Esophagus mucosa (tissue), 1 donor: ENCODE results near the gene MAFB. TPM values are rescaled to one million over a fixed set of nuclear protein-coding genes. Genes with fewer than 3 reads are reported as not detected.
"Not testable (repeated sequence)": the region's sequence is repeated elsewhere in the genome, so short reads cannot be mapped to it uniquely, and the experiment has no call there.

ENCODE experiments used
- ATAC-seq: fragments of 200-7000 bp; cut with Tn5 transposase; one replicate; pipeline ENCODE4 v1.9.1; 2020
- total RNA-seq: library from RNA; stranded (reverse); gene quantifications from one replicate; pipeline ENCODE4 v1.2.4, GENCODE V29; 2023
- donor health status: DM: yes; HTN: yes; CAD: no.

The MAFB gene
- total RNA-seq = 55.9 TPM

DNA sequence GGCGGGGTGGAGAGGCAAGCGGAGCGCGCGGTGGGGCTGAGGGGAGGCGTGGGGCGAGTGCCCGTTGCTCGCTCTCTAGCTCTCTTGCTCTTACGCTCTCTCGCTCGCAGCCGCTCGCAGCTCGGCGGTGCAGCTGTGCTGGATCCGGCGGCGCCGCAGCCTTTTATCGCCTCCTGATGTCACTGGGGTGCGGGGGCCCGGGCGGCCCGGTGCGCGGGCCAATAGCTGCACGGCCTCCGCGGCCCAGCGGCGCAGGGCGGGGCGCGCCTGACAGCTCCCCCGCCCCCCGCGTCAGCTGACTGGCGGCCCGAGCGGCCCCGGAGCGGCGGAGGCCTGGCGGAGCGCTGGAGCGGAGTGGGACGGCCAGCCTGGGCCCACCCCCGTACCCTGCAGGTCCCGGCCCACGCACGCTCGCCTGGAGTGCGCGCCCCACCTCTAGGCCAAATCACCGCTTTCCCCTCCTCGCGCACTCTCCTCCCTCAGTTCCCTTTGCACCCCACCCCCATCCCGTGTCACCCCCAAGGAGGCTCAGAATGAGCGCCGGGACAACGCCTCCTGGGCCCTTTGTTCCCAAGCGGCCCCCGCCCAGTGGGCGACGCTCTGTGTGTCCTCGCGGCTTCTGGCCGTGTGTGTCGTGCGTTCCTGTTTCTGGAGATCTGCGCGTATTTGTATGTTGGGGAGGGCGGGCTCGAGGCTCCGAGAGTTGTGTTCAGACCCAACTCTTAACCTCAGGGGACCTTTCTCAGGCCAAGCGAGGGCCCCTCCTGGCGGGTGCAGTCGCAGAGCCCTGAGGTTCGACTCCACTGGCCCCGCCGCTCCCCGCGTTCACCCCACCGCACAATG lies at the start of gene MAFB:
Gene MAFB, minus strand, starts transcription at position 137 of the 843 bp plus-strand sequence. CDS start 386 bp downstream, outside the sequence.
- ATAC-seq = peak; percentile 83

DNA sequence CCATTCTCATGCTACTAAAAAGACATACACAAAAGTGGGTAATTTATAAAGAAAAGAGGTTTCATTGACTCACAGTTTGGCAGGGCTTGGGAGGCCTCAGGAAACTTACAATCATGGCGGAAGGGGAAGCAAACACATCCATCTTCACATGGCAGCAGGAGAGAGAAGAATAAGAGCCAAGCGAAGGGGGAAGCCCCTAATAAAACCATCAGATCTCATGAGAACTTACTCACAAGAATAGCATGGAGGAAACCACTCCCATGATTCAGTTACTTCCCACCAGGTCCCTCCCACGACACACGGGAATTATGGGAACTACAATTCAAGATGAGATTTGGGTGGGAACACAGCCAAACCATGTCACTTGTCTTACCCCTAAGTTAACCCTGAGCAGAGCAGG lies 47.4 kb upstream of the MAFB start:
- not testable (repeated sequence) for ATAC-seq

DNA sequence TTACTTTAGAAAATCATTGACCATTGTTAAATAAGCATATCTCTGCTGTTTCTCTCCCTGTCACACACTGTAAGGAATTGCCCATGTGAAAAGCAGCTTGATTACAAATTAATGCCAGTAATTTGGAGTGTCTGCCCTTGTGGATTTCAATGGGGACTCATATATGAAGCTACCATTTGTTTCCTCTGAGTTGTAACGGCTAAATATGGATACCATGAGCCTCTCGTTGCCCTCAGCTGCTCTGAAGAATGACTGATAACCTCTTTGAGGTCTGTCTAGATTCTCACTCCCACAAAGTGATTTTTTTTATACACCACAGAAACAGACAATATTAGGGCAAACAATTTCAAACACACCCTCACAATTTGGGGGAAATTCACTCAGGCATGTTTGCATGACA lies 40.0 kb upstream of the MAFB start:
- ATAC-seq = no peak

DNA sequence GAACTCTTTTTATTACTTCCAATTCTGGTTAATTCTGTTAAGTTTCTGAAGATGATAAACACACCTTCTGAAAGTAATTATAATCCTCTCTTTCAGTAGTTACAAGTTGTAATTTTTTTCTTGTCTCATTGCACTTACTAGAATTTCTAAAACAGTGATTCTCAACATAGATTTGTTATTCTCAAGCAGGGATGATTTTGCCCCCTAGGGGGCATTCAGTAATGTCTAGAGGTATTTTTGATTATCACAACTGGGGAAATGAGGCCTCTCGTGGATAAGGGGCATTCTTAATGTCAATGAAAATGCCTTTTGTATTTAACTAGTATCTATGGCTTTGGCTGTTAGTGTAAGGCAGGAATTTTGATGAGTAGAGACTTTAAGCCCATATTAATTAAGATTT lies 39.4 kb upstream of the MAFB start:
- no peak for ATAC-seq

DNA sequence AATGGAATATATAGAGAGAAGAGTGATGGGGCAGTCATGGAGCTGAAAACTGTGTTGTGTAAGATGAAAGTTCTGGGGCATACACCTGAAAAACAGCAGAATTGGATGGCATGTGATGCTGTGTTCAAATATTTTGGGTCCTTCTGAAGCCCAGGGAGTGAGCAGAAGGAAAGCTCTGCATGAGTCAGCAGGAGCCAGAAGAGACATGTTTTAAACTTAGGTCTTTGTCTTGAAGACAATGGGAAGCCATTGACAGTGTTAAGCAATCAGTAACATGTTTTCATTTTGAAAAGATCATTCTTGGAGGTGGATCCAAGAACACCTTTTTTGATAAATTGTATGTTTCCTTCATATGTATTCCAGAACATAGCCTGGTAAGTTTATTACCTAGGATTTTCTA lies 38.9 kb upstream of the MAFB start:
- peak; percentile 81 for ATAC-seq

DNA sequence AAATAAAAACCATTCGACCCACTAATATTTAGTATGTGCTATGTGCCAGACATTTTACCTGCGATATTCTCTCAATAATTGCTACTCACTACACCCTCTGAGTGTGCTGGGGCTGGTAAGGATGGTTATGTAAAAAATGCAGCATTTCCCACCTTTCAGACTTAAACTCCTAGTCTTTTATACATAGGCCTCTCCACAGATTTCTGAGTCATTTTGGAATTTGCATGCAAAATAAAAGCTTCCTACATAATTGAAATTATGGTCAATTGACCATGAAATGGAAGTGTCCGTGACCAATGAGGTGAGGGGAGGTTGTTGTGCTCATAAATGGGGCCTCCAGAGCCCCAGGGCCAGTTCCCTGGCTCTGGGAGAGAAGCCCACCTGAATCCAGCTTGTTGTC lies 37.7 kb upstream of the MAFB start:
- ATAC-seq = no peak

DNA sequence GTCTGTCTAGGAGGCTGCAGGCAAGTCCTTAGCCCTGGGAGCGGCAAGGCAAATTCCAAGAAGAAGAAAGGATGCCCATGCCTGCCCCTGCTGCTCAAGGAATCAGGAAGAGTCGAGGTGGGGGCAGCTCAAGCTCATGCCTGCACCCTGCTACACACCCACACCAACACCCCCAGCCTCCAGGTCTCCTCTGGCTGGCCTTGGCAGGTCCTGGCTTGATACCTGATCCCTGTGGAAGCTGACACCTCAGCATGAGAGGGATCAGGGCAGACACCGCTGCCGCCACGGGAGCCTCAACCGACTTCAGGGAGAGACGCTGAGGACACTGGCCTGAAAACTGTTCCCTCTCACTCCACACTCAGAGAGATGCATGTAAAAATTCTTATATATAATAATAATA lies 35.5 kb upstream of the MAFB start:
- ATAC-seq = no peak

DNA sequence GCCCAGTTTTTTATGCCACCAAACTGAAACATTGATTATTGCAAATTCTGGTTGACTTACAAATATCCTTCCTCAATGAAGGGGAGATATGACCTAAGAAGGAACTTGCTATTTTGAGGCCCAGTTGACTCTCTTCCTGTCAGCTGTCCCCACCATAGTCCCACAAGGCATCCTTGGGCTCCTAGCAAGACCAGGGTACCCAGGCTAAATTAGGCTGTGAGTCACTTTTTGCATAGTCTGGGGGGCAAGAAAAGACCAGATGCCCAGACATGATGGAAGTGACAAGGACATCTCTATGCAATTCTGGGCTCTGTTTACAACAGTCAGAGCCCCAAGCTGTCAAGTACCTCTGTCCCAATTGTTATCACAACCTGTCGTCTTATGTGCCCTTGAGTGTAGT lies 31.8 kb upstream of the MAFB start:
- ATAC-seq = no peak

DNA sequence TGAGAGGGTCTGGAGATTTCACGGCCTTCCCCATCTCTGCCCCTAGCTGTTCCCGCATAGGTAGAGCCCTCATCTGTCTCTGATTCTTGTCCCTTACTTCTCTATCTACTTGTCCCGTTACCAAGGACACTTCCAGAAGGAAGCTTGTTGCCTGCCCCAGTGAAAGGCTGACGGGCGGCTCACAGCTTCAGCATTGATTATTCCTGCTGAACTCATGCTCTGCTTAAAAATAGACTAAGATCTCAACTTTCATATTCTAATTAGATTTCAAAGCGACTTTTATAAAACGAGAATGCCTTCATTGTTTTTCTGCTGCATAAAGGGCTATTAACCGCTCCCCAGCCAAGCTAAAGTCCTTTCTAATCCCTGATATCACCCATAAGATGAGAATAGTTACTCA lies 31.1 kb upstream of the MAFB start:
- ATAC-seq = no peak

DNA sequence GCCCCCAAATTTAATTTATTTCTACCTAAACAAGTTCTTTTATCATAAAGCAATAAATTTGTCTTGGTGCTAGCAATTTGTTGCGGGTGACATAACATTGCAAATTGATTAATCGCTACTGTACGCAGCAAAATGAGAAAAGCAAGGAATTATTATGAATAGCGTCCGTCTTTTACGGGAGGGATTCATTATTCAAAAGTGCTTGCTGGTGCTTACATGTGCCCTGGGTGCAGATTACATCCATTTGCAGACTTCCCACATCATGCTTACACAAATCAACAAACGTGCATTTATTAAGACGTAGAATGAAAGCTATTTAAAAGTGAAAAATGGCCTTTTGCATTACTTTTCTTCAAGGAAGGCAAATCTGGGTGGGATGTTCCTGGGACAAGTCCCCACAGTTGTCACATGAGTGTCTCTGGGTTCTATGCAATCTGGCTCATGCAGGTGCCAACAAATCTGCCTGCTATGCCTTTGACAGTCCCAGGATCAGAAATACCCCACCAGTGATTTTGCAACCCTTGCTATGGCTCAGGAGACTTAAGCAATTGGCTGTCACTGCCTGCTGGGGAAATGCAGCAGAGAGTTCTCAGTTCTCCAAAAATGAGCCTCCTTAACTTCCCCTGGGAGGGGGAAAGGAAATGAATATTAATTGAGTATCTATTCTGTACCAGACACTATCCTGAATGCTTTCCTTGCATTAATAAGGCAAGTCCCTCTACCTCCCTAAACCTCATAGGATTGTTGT lies 30.1 kb upstream of the MAFB start:
- ATAC-seq = no peak

DNA sequence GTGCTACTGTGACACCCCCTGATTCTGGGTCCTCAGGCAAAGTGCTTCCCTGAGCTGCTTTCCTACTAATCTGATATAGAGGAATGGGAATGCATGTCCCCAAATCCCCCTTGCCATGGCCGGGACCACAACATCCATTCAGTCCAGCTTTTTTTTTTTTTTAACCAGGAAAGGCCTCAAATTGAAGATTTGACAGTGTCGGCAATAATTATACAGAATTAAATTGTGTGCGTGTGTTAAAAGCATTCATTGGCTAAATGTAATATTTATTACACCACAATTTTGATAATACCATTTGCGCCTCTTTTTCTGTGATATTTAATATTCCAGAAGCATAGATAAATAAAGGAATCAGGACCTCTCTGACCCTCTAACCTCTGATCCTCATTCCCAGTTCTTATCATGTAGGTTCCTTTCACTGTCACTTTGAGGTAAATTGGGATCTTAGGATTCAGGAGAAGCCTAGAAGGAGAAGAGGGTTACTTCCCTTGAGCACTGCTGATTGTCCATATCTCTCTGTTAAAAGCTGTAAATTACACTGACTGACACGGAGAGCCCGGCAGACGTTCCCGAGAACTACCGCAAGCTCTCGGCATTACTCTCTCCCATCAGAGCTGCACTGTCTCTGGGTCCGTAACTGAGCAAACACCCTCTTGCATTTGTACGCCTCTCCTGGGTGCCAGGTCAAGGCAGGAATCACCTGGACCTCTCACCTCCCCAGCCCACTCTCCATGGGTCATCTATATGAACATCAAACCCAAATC lies 29.4 kb upstream of the MAFB start:
- ATAC-seq = no peak

DNA sequence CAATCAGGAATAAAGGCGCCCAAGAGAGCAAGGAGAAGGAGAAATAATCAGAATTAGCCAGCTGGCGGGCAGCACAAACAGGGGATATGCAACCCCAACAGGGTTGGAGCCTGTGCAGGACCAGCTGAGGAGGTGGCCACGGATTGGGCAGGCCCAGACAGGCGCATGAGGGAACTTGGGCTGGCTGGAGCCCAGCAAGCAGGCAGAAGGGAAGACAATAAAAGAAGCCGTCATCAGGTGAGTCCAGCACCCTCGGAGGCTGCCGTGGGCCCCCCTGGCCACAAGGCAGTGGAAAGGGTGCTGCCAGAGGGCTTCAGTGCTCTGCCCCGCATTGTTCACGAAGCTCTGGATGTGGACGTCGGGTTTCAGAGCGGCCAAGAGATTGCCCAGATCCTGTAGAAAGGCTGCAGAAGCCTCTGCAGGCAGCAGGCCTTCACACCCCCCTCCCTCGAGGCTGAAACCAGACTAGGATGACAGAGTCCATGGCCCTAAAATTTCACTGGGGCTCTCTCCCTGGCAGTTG lies 28.4 kb upstream of the MAFB start:
- ATAC-seq = peak; percentile 64

DNA sequence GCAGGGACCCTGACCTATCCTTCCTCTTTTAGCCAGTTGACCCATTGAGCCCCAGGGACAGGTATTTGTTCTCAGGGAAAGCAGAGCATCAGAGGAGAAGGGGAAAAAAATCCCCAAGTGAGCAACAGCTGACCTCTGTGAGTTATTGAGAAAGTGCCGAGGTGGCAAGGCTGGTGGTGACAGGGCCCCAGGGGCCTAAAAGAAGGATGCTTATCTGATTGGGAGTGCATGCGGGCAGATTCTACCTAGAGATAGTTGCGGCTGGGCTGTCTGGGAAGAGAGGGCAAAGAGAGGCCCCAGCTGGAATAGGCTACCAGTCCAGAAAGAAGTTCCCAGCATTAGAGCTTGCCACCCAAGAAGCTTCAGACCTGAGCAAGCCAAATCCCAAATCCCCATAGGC lies 26.5 kb upstream of the MAFB start:
- no peak for ATAC-seq

DNA sequence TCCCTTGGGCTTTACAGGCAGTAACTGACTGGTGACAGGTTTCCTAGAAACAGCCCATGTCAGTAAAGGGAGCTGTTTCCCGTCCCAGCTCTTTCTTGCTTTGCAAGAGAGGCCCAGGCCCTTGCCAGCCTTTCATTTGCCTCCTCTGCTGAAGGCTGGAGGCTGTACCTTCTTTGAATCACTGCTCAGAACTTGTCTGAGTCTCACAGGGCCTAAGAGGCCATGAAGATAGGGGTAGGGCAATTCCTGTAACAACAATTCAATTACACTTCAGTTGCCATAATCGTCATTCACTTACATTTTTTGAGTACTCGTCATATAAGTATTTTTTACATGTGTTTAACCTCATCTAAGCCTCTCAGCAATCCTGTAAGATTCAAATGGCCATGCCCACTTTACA lies 25.9 kb upstream of the MAFB start:
- no peak for ATAC-seq

DNA sequence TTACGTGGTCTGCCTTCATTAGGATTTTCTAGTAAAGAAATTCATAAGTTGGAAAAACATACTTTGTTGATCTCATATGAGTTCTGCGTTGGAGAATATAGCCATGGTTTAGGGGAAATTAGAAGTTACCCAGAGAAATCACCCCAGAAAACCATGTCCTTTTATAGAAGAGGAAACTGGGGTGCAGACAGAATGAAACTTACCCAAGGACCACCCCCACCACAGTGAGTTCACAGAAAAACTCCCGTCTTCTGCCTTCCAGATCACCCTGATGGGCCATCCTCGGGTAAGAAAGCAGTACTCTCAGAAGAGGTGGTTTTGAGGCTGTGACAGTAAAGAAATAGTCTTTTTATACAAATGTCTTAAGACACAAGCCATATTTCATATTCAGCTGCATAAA lies 25.1 kb upstream of the MAFB start:
- ATAC-seq = no peak

DNA sequence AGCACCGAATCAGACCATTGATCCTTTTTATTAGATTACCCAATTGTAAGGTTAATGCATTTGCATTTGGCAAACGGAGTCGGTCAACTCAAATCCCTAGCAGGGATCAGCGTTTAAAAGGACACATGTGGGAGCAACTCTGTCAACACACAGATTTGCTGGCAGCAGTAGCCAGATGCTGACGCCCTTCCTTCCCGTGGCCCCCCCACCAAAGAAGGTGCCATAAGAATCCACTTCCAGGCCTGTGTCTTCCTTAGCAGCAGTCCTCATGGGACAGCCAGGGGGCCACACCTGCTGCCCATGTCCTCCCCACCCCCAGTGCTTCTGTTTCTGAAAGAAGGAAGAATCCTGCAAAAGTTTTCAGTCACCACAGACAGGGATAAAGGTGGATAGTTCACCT lies 24.5 kb upstream of the MAFB start:
- ATAC-seq = no peak

DNA sequence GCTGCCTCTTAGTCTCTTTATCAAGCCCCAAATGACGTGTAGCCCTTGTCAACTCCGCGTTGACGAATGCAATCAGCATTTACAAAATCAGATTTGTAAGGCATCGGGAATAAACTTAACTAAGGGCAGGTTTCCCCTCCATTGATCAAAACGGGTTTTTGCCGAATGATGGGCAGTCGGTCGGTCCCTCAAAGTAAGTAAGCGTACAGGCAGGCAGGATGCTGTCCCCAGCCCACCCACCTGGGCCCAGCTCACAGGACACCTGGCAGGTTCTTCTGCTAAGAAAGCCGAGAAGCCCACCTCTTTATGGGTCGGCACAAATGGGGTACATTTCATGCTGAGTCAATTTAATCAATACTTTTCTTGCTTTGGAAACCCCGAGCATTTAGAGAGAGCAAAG lies 22.0 kb upstream of the MAFB start:
- no peak for ATAC-seq

DNA sequence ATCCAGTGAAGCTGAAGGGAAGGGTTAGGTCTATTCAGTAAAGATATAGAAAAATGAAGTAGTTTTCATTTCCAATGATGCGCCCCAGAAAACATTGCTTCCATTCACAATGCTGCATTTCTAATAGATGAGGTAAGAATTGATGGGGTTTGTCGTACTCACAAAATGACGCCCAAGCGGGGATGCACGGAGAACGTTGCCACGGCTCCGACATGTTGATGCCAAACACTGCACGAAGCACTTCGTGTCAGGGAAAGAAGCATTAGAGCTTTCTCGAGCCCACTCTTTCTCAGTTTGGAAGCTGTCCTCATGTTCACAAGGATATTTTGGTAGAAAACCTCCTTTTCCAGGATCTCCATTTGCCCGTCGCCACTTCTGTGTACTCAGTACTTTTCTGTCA lies 21.6 kb upstream of the MAFB start:
- no peak for ATAC-seq

DNA sequence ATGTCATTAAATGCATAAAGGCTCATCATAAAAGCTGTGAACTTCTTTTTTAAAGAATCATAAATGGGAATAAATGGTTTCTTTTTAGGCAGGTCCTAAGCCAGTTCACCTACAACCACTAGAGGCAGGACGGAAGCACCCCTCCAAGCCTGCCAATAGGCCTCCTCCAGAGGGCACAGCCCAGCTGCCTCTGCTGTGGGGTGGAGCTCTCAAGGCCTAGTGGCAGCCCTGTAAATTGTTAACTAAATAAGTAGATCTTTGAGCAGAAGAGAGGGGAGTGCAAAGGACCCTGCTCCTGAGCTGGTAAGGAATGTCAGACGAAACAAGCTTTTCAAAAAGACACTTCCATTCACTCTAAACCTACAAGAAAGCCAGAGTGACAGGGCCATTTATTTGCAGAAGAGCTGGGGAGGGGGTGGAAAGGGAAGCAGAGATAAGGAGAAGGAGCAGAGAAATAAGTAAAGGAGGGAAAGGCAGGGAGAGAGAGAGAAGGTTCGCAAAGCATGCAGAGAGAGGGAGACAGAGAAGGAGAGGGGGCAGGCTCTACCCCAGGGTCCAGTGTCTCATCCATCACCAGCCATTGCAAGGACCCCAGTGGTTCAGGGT lies 18.0 kb upstream of the MAFB start:
- no peak for ATAC-seq

DNA sequence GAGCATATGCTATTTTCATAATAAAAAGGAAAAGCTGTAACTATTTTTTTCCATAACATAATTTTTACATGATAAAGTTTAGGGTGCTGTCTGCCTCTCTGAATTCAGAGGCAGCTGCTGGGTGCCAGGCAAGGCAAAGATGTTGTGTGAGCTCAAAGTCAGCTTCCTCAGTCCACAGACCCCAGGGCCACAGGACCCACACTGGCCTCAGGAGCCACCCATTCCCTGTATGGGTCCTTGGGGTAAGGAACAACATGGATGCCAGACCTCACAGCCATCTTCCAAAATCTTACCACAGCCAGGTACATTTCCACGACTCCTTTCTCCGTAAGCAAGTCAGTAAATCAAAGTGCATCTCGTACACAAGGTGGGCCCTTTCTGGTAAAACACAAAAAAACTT lies 16.4 kb upstream of the MAFB start:
- ATAC-seq = no peak

DNA sequence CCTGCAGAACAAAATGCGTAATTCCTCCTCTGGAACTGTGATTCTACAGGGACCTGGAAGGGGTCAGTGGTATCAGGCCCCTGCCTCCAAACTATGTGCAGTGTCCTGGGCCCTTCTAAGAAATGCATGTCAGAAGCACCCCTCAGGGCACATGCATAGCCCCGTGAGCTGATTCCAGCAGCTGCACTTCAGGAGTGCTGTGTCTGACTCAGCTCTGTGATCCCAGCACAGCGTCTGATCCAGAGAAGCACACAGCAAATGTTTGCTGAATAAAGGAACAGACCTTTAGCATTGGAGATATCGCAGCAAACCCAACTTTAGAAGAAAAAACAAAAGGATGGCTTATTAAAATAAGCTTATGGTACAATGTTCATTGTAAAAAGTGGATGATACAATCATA lies 15.8 kb upstream of the MAFB start:
- no peak for ATAC-seq

DNA sequence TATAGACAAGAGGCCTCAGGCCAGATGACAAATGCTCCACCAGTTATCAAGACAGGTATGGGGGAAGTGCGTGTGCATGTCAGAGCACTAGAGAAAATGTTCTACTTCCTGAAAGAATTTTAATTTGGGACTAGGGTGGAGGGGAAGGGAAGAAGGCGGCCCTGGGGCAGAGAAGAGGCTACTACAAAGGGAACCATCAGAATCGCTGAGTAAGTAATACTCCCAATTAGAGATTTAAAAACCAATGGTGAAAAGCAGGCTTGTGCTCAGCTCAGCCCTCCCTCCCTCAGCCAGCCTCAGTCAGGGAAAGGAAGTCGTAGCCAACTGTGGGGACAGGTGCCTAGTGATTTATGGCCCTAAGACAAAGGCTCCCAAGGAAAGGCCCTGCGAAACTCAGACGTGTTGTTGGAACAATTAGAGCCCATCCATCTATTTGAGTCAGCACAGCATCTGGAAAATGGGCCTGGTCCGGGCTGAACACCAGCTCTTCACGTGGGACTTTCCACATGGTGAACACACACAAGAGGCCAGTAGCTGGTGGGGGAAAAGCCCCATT lies 15.0 kb upstream of the MAFB start:
- ATAC-seq = peak; percentile 43
